ENCODE results near the gene RRP9. TPM values are rescaled to one million over a fixed set of nuclear protein-coding genes. Genes with fewer than 3 reads are reported as not detected.

The RRP9 gene
- total and polyA plus RNA-seq, 10 of the 15 experiments (the other 5 are each of a cell fraction or from before 2014, with no cell fraction given) = 4.7 to 91.5 (median 41.7) TPM

- POLR2A ChIA-PET = no interaction called here
These were observed 5.7 kb upstream of the RRP9 start for GRCh38 chr3:51947215-51947900.

DNA sequence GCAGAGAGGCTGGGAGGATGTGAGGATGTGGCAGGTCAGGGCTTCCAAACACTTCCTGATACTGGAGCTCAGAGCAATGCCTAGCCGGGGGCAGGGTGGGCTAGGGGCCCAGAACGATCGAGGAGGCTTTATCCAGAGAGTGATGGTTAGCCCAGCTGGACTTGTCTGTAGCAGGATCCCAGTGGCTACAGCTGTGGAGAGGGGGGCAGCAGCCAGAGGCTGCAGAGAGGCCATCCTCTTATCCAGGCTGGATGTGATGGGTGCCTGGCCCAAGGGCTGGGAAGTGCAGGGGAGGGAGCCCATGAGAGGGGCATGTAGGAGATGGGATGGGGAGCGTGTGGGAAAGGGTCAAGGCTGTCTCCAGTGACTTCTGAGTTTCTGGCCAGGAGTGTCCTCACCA, 5.1 kb upstream of the RRP9 start:
- ATAC-seq = no peak
- Histone ChIP-seq H3K27me3 (replicated peaks in 1 of 2; ENCODE audit: control insufficient read depth in 2 of 2, insufficient read depth in 2 of 2, low read length in 1 of 2) (no peaks in the 10 kb centered on the region), H4K20me1 (ENCODE audit: control insufficient read depth, insufficient read depth) (no peaks in the 10 kb centered on the region), H3K4me2 (ENCODE audit: control insufficient read depth, insufficient read depth) (no peak overlapping the region), H3K36me3 (ENCODE audit: control insufficient read depth in 2 of 2, insufficient read depth in 2 of 2, low read length in 1 of 2) (peaks cover 0 to 2% of the 10 kb centered on the region in 2 experiments; a peak in 1 of 4 replicates), H2AFZ (ENCODE audit: control insufficient read depth, low read depth, low read length) (no peak overlapping the region), H3K27ac (ENCODE audit: control insufficient read depth, insufficient read depth) (no peak overlapping the region), H3K4me3 (no peak overlapping the region), H3K4me1 (ENCODE audit: control insufficient read depth, insufficient read depth, low read length) (peaks cover 11% of the 10 kb centered on the region), H3K9me3 (replicated peaks; ENCODE audit: control insufficient read depth, insufficient read depth, low read length) (no peaks in the 10 kb centered on the region), H3K79me2 (ENCODE audit: control insufficient read depth, insufficient read depth, low read length) (peaks cover 6% of the 10 kb centered on the region), H3K9ac (ENCODE audit: control insufficient read depth, insufficient read depth, low read length) (no peak overlapping the region)
- BruUV-seq (replicated peaks) = no TSS peak
- DNase-seq (ENCODE audit: low read depth, low spot score) = no peak
- SMC1A ChIA-PET (ENCODE audit: uncharacterized antibody, unreplicated experiment) = no interaction called here
- intact Hi-C loops (cut with micrococcal nuclease; ENCODE audit: unreplicated experiment) = no loop called here
- 57% methylated on average over 4 of the region's 4 CpGs for WGBS (ENCODE audit: insufficient coverage, insufficient replicate concordance, low lambda C conversion rate, missing lambda C conversion rate)
- RAD21 ChIA-PET (ENCODE audit: unreplicated experiment) = no interaction called here
- CTCF ChIA-PET = interaction anchor here (0.7 to 1.5 kb wide), 2 partner anchors 27 to 197 kb away, joined by 3 read pairs; partner anchors contain the start of gene ABHD14B
- FAIRE-seq = no peak
- POLR2A ChIA-PET = no interaction called here
- TF ChIP-seq ZZZ3 (IDR thresholded peaks at IDR 0.05; ENCODE audit: control insufficient read depth, insufficient read length, low read depth) (no peak), ZNF622 (IDR thresholded peaks at IDR 0.05) (no peak), SPI1 (IDR thresholded peaks at IDR 0.05; ENCODE audit: borderline replicate concordance, insufficient read depth, low read depth, low read length) (no peak), MAX (IDR thresholded peaks at IDR 0.05; ENCODE audit: low read depth, low read length) (no peak), SMC3 (IDR thresholded peaks at IDR 0.05; ENCODE audit: borderline replicate concordance, low read length) (no peak), RUNX3 (IDR thresholded peaks at IDR 0.05; ENCODE audit: low read length) (no peak), ASH2L (IDR thresholded peaks at IDR 0.05; ENCODE audit: borderline replicate concordance, low read depth) (no peak)
- TF ChIP-seq, protein P1, sequence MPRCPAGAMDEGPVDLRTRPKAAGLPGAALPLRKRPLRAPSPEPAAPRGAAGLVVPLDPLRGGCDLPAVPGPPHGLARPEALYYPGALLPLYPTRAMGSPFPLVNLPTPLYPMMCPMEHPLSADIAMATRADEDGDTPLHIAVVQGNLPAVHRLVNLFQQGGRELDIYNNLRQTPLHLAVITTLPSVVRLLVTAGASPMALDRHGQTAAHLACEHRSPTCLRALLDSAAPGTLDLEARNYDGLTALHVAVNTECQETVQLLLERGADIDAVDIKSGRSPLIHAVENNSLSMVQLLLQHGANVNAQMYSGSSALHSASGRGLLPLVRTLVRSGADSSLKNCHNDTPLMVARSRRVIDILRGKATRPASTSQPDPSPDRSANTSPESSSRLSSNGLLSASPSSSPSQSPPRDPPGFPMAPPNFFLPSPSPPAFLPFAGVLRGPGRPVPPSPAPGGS (IDR thresholded peaks at IDR 0.05; ENCODE audit: borderline replicate concordance, insufficient read depth, low read depth, low read length, poor library complexity, severe bottlenecking) = no peak
- in situ Hi-C loops (cut with MboI) = no loop called here

More at GRCh38 chr3:51947215-51947900, 5.7 kb upstream of the RRP9 start:
- Histone ChIP-seq H3K36me3 (ENCODE audit: control insufficient read depth in 2 of 2, insufficient read depth in 2 of 2, low read length in 1 of 2) (peaks cover 0 to 2% of the 10 kb centered on the region in 2 experiments; a peak in 1 of 4 replicates), H3K4me3 (no peak overlapping the region), H4K20me1 (ENCODE audit: control insufficient read depth, insufficient read depth) (no peaks in the 10 kb centered on the region), H3K9me3 (replicated peaks; ENCODE audit: control insufficient read depth, insufficient read depth, low read length) (no peaks in the 10 kb centered on the region), H3K27me3 (replicated peaks in 1 of 2; ENCODE audit: control insufficient read depth in 2 of 2, insufficient read depth in 2 of 2, low read length in 1 of 2) (no peaks in the 10 kb centered on the region), H3K4me2 (ENCODE audit: control insufficient read depth, insufficient read depth) (no peak overlapping the region), H3K27ac (ENCODE audit: control insufficient read depth, insufficient read depth) (no peak overlapping the region), H3K79me2 (ENCODE audit: control insufficient read depth, insufficient read depth, low read length) (peaks cover 3% of the 10 kb centered on the region), H3K4me1 (ENCODE audit: control insufficient read depth, insufficient read depth, low read length) (peaks cover 10% of the 10 kb centered on the region), H3K9ac (ENCODE audit: control insufficient read depth, insufficient read depth, low read length) (no peak overlapping the region), H2AFZ (ENCODE audit: control insufficient read depth, low read depth, low read length) (no peak overlapping the region)
- 86% methylated on average over 13 of the region's 13 CpGs for WGBS (ENCODE audit: insufficient coverage, insufficient replicate concordance, low lambda C conversion rate, missing lambda C conversion rate)
- DNase-seq (ENCODE audit: low read depth, low spot score) (no peak), ATAC-seq (no peak), FAIRE-seq (no peak)
- ChIA-PET RAD21 (ENCODE audit: unreplicated experiment) (no interaction called here), SMC1A (ENCODE audit: uncharacterized antibody, unreplicated experiment) (no interaction called here), CTCF (interaction anchor here (1.5 kb wide), 1 partner anchor 27 kb away, joined by 3 read pairs; the partner anchor contains the start of gene ABHD14B)
- in situ Hi-C loops (cut with MboI) = no loop called here
- no peak for TF ChIP-seq CREB1 (IDR thresholded peaks at IDR 0.05; ENCODE audit: low read depth)
- TF ChIP-seq KLF5 (IDR thresholded peaks at IDR 0.05; ENCODE audit: partially characterized antibody) = no peak
- intact Hi-C loops (cut with micrococcal nuclease; ENCODE audit: unreplicated experiment) = no loop called here
- BruUV-seq (replicated peaks) = no TSS peak
